Suppressor macrophage (primary cell): ENCODE data around the gene PKIB.
"Not testable (repeated sequence)": the region's sequence is repeated elsewhere in the genome, so short reads cannot be mapped to it uniquely, and the experiment has no call there.

Experiments
- DNase-seq, 4 experiments: peaks; one replicate each; pipeline ENCODE4 v3.0.0-alpha.2; 2020 to 2022
- total RNA-seq, 17 experiments: gene quantifications; one replicate each; lab custom pipeline; 2026; ENCODE audit warnings: mixed read lengths in 6 of 17, inconsistent platforms in 3 of 17; lab: John Stamatoyannopoulos, UW

PKIB gene
- 0.75 to 12.7 (median 3.7) reads per million in 17 experiments for total RNA-seq

- DNase-seq, result peak; percentile 78 to 88 (median 83)
Observed at GRCh38 chr6:122609881-122610689, at the start of gene PKIB. Gene PKIB (plus strand): TSS chr6:122610405. CDS start chr6:122717795, 107,390 bp downstream.

DNA sequence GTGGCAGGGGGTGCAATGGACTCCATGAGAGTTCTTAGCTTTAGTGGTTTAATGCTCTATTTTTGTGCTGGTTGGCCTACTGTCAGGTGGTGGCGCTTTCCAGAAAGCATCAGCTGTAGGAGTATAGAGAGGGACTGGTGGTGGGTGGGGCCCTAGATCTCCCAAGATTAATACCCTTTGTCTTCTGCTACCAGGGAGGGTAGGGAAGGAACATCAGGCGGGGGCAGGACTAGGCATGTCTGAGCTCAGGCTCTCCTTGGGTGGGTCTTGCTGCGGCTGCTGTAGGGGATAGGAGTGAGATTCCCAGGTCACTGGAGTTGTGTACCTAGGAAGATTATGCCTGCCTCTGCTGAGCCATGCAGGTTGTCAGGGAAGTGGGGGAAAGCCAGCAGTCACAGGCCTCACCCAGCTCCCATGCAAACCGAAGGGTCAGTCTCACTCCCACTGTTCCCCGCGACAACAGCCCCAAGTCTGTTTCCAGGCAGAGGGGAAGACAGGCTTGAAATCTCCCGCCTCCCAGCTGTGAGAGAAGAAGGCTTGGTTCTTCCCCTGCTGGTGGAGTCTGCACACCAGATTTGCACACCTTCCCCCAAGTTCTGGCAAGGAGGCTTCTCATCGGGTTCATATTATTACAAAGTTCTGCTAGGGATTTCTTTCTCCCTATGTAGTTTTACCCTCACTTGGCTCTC, 46.7 kb upstream of the PKIB start:
- no peak for DNase-seq

GRCh38 chr6:122564230-122564629, 46.0 kb upstream of the PKIB start:
- DNase-seq, result no peak

- DNase-seq, result no peak
Observed at GRCh38 chr6:122565708-122566107, 44.5 kb upstream of the PKIB start.

DNA sequence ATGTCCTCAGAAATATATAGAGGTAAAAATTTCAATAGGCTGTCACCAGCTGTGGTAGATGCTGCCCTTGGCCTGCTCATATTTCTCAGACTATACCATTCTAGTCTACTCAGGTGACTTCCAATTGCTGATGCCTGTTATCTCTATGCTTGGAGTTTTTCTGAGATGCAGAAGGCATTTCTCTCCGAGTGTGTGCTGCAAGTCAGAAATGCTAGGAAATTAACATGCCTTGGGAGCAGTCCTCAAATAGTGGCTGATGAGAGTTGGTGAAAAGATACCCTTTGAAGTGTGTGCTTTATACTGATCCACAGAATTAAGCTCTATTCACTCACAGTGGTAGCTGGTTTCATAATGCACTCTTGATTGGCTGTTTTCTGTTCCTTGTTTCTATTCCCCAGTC, 43.2 kb upstream of the PKIB start:
- DNase-seq, result no peak

GRCh38 chr6:122568350-122568749, 41.9 kb upstream of the PKIB start:
- no peak for DNase-seq

DNA sequence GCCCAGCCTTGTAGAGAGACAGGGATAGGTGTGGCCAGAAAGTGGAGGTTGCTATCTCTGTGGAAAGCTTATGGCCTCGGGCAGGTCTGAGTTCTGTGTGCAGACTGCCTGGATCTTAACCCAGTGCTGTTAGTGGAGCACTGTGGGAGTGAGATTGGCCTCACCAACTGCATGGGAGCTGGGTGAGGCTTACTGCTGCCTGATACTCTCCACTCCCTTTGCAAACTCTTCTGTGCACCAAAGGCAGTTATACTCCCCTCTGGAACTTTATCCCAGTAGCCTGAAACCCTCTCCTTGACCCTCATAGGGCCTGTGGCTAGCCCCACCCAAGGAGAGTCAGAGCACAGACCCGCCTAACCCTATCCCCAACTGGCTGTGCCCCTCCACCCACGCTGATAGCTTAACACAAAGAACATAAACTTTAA, 41.4 kb upstream of the PKIB start:
- no peak for DNase-seq

GRCh38 chr6:122569230-122569771, 40.9 kb upstream of the PKIB start:
- no peak for DNase-seq

- DNase-seq, result no peak
Observed at GRCh38 chr6:122571888-122572287, 38.3 kb upstream of the PKIB start.

DNA sequence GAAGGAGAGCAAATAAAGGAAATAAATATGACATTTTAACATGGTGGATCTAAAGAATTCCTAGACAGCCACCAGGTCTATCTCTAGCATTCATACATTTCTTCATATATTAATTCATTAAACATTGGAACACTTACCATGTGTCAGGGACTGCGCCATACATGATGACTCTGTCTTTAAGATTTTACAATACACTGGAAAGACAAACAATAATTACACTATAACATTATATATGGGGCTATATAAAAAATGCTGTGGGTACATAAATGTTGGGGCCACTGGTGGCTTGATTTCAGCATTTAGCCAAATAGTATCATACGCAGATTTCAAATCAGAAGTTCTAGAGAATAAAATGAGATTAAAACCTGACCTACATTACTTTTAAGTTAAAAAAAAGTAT, 33.3 kb upstream of the PKIB start:
- no peak for DNase-seq

DNA sequence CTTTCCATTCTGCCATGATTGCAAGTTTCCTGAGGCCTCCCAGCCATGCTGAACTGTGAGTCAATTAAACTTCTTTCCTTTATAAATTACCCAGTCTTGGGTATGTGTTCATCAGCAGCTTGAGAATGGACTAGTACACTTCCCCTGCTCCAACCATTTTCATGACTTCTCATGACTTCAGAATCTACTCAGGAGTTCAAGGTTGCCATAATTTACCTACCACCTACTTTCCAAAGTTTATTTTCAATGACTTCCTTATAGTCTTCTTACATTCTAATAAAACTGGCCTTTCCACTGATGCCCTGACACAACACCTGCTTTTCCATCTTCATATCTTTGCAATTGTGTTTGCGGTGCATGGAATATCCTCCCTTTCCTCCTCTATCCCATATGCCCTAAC, 31.2 kb upstream of the PKIB start:
- no peak for DNase-seq

DNA sequence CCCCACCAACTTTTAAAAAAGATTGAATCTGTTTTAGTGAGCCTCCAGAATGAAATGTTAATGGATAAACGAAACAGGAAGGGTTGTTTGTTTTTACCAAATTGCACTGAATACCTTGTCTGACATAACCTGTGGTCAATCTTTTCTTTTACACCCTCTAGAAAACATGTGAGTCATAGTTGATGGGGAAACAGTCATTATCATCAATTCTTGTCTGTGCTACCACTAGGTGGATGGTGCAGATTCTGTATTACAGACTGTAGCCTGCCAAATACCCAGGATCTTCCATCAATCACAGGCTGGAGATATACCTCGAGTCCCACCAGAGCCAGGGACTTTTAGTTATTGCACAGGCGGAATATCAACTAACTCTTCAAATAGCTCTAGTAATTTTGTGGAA, 29.5 kb upstream of the PKIB start:
- no peak for DNase-seq

DNA sequence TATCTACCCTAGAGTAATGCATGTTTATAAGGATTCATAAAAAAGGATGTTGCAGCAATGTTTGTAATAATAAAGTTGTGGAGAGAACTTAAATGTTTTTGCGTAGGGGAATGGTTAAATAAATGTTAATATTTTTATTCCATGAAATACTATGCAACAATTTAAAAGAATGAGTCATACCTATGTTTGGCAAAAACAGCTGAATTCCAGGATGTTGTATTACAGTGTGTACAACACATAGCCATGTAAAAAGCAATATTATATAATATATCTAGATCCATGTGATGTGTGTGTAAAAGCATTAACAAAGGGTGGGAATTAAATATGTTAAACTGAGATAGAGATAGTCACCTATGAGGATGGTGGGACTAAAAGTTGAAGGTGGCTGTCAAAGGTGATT, 21.1 kb upstream of the PKIB start:
- no peak for DNase-seq

DNA sequence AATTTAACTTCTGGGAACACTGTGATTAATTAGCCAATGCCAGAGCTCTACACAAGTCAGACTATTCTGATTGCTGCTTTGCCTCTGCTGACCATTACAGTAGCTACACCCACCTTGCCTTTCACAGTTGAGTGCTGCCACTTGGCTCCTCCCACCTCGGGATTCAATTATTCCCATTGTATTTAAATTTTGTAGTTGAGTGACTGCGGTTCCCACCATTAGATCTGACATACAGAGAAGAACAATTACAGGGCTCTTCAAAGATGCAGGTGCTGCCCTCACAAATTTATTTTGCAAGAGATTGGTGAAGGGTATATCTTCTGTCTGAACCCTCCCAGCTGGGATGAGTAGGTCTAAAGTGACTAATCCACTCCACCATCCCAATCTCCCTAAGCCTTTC, 11.9 kb upstream of the PKIB start:
- not testable (repeated sequence) for DNase-seq

- no peak for DNase-seq
Observed at GRCh38 chr6:122604676-122605075, 5.5 kb upstream of the PKIB start.

DNA sequence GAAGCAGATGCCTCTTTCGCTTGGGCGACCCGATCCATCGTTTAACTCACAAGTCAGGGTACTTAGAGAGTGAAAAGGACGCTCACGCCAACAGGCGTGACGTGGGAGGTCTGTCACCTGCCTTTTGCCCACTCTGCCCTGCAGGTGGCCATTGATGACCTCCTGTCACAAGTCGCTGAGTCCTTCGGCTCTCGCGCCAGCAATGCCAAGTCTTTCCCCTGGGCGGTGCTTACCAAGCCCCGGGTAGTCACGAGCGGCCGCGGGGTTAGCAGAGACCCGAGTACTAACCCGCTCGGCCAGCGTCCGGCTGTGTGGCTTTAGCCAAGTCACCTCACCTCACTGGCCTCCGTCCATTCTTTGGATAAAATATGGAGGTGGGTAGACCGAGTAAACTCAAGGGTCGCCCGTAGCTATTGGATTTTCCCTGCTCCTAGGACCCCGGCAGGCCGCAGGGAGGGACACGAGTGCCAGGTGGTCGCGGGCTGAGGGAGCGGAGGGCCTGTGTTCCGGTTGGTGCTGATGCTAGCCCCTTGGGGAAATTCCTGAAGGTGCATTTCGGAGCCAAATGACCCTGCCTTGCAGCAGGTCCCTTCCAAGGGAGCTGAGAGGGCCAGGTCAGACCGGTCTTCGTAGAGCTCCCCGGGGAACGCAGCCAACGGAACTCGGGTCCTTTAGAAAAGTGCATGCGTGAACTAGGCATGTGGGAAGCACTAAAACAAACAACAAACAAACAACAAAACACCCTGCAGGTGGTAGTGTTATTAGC, 668 bp downstream of the PKIB start:
- peak; percentile 43 to 75 (median 64) for DNase-seq

DNA sequence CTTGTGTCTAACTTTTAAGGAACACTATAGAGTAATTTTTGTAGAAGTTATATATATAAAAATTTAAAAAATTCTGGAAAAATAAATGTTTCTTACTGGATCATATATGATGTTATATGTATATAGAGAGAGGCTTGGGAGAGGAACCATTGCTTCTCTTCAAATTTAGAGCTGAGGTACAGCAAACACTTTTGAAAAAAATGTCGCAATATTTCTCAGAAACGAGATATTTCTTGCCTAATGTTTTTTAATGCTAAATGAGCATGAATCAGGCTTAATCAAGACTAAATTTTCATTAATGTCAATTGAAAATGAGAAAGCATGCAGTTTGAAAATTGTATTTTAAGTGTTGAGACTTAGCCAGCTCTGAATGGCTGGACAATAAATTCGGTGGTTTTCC, 2.6 kb downstream of the PKIB start:
- no peak for DNase-seq

DNA sequence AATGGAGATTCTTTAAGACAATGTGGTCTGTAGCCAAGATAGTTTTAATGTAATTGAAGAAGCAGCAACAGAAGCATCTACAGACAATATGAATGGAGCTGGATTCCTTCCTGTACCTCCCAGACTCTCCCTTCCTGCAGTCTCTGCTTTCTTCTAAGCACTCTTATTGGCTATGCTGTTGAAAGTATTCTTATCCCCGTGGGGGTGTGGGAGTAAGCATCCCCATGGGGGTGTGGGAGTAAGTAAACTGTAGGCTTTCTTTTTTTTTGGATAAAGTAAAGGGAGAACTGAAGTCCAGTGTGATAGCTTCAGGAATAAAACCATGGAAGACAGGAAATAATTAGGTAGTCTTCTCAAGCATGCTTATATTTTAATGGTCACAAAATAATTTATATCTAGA, 4.1 kb downstream of the PKIB start:
- DNase-seq, result no peak

- no peak for DNase-seq
Observed at GRCh38 chr6:122615409-122615808, 5.2 kb downstream of the PKIB start.

DNA sequence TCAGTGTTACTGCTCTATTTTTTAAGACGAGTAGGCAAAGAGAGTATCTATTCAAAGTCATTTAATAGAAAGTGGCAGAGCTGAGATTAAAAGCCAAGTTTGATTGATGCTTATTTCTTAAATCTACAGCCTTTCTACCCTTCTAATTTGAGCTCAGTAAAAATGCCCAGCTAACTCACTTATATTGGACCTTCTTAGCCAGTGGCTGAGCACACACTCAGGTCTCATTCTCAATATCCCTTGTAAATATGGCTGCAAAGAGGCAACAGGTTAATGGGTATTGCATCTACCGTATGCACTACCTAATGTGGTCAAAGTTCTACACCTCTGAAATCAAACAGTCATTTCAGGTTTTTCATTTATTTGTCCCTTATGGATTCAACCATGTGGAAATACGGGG, 6.7 kb downstream of the PKIB start:
- DNase-seq, result no peak

GRCh38 chr6:122619309-122619708, 9.1 kb downstream of the PKIB start:
- DNase-seq, result no peak

DNA sequence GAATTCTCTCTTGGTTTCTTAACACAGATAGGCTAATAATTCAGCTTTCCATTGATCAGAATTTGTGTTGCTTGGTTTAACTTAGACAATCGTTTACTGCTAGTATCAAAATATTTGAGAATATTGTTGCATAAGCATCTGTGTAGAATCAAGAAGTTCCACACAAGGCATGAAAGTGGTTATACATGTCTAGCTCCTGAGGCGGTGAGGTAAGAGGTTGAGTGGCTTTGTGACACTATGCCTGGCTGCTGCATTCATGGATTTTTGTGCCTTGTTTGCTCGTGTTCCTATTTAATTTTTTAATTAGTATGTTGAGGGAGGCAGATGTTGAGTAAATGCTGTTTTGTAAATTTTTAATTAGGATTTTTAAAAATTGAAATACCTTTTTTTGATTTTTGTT, 10.2 kb downstream of the PKIB start:
- DNase-seq, result no peak

GRCh38 chr6:122620902-122621301, 10.7 kb downstream of the PKIB start:
- DNase-seq, result no peak
